HepG2 (cell line): ENCODE measurements around the gene KLHDC4. TPM values are rescaled to one million over a fixed set of nuclear protein-coding genes. Genes with fewer than 3 reads are reported as not detected.

Experiments
- CENPT ChIP-seq: sonication (generic); formaldehyde crosslinking; IDR thresholded peaks from 2 replicates; pipeline ENCODE4 v1.8.0; 2022; ENCODE audit warnings: low read depth, mild to moderate bottlenecking, moderate library complexity, missing genetic modification reagents
- ERF ChIP-seq: IDR thresholded peaks from 2 replicates; pipeline ENCODE4 v1.6.1; 2018; ENCODE audit warnings: missing biosample characterization, missing genetic modification reagents
- GPN1 ChIP-seq: sonication (generic); formaldehyde crosslinking; IDR thresholded peaks from 2 replicates; pipeline ENCODE4 v1.5.1; 2020; ENCODE audit warnings: missing genetic modification reagents, borderline replicate concordance
- JUNB ChIP-seq: sonication (generic); formaldehyde crosslinking; IDR thresholded peaks from 2 replicates; pipeline ENCODE4 v1.8.0; 2022; ENCODE audit warnings: missing genetic modification reagents, mild to moderate bottlenecking, borderline replicate concordance
- MED13 ChIP-seq: sonication (generic); formaldehyde crosslinking; IDR thresholded peaks from 2 replicates; pipeline ENCODE4 v1.5.0; 2020; ENCODE audit warnings: missing genetic modification reagents
- MYC ChIP-seq: sonication (generic); formaldehyde crosslinking; IDR thresholded peaks from 2 replicates; pipeline ENCODE4 v1.9.0; 2021; ENCODE audit warnings: missing genetic modification reagents, borderline replicate concordance
- NCOA2 ChIP-seq: sonication (generic); formaldehyde crosslinking; IDR thresholded peaks from 2 replicates; pipeline ENCODE4 v1.8.0; 2022; ENCODE audit warnings: inconsistent platforms
- NR2C2 ChIP-seq: sonication (generic); formaldehyde crosslinking; IDR thresholded peaks from 2 replicates; pipeline ENCODE4 v1.4.0; 2020; ENCODE audit warnings: missing genetic modification reagents, mild to moderate bottlenecking, moderate library complexity, borderline replicate concordance
- ONECUT2 ChIP-seq: sonication (generic); formaldehyde crosslinking; IDR thresholded peaks from 2 replicates; pipeline ENCODE4 v1.4.0; 2020; ENCODE audit warnings: missing genetic modification reagents
- POLR2AphosphoS5 ChIP-seq: IDR thresholded peaks from 2 replicates; pipeline ENCODE4 v1.6.1; 2012; ENCODE audit warnings: low read depth, low read length
- PTBP1 ChIP-seq: fragments of 200-400 bp; formaldehyde crosslinking; IDR thresholded peaks from 2 replicates; pipeline ENCODE4 v1.6.1; 2018; ENCODE audit warnings: low read length, low read depth; ENCODE audit not compliant: poor library complexity, severe bottlenecking
- SKI ChIP-seq: fragments of 450-650 bp; IDR thresholded peaks from one replicate; pipeline ENCODE4 v1.6.1; 2018; ENCODE audit warnings: mild to moderate bottlenecking; ENCODE audit not compliant: partially characterized antibody
- SRSF1 ChIP-seq: fragments of 200-400 bp; formaldehyde crosslinking; optimal IDR thresholded peaks from 2 replicates; pipeline ENCODE3; 2017; ENCODE audit warnings: mild to moderate bottlenecking, low read depth, low read length, moderate library complexity
- TBL1XR1 ChIP-seq: fragments of 150-350 bp; IDR thresholded peaks from 2 replicates; pipeline ENCODE4 v1.6.1; 2014; ENCODE audit warnings: borderline replicate concordance, low read length; ENCODE audit not compliant: partially characterized antibody
- ZIK1 ChIP-seq: sonication (generic); formaldehyde crosslinking; IDR thresholded peaks from 2 replicates; pipeline ENCODE4 v1.5.0; 2020; ENCODE audit warnings: mild to moderate bottlenecking, low read depth, missing genetic modification reagents, borderline replicate concordance
- ZNF235 ChIP-seq: sonication (generic); formaldehyde crosslinking; IDR thresholded peaks from 2 replicates; pipeline ENCODE4 v1.8.1; 2023; ENCODE audit warnings: mild to moderate bottlenecking, missing genetic modification reagents, borderline replicate concordance
- ZNF253 ChIP-seq: sonication (generic); formaldehyde crosslinking; IDR thresholded peaks from 2 replicates; pipeline ENCODE4 v1.8.0; 2022; ENCODE audit warnings: mild to moderate bottlenecking, missing genetic modification reagents, borderline replicate concordance
- ZNF558 ChIP-seq: sonication (generic); formaldehyde crosslinking; IDR thresholded peaks from 2 replicates; pipeline ENCODE4 v1.9.0; 2022; ENCODE audit warnings: mild to moderate bottlenecking, missing genetic modification reagents, borderline replicate concordance
- ZNF564 ChIP-seq: sonication (generic); formaldehyde crosslinking; IDR thresholded peaks from 2 replicates; pipeline ENCODE4 v1.8.1; 2023; ENCODE audit warnings: mild to moderate bottlenecking, missing genetic modification reagents
- ZNF761 ChIP-seq: sonication (generic); formaldehyde crosslinking; conservative IDR thresholded peaks from 2 replicates; pipeline ENCODE4 v1.4.0; 2020; ENCODE audit warnings: mild to moderate bottlenecking, missing genetic modification reagents
- ZNF776 ChIP-seq: sonication (generic); formaldehyde crosslinking; IDR thresholded peaks from 2 replicates; pipeline ENCODE4 v1.4.0; 2020; ENCODE audit warnings: mild to moderate bottlenecking, missing genetic modification reagents
- ZSCAN22 ChIP-seq: sonication (generic); formaldehyde crosslinking; IDR thresholded peaks from 2 replicates; pipeline ENCODE4 v1.4.0; 2020; ENCODE audit warnings: mild to moderate bottlenecking, missing genetic modification reagents
- polyA plus RNA-seq, 8 experiments: library from polyadenylated mRNA; depleted of rRNA in 3 of 8; stranded (reverse) in 7 of 8; unstranded in 1 of 8; fragments of >200 nt; fragmentation: Illumina TruSeq in 4 of 8; extraction: Trizol in 4 of 8; gene quantifications; 2 replicates each; pipeline versions ENCODE4 v1.2.1 to v1.2.3, GENCODE V29; 2011 to 2016; ENCODE audit warnings: low read depth in 4 of 8, missing spikeins in 1 of 8, mixed read lengths in 1 of 8; ENCODE audit not compliant: insufficient read depth in 1 of 8
- total RNA-seq, 5 experiments: library from RNA; depleted of rRNA; stranded (reverse); fragments of >200 nt; fragmentation: Illumina TruSeq; extraction: Trizol; gene quantifications; 2 replicates each; pipeline ENCODE4 v1.2.3, GENCODE V29; 2016; ENCODE audit warnings: low read depth in 1 of 5
- TF ChIP-seq, protein P1 (sequence below): sonication (generic); formaldehyde crosslinking; IDR thresholded peaks from 2 replicates; pipeline ENCODE4 v1.5.0; 2020; ENCODE audit warnings: missing genetic modification reagents, mild to moderate bottlenecking, borderline replicate concordance
- TF ChIP-seq, protein P2 (sequence below): sonication (generic); formaldehyde crosslinking; IDR thresholded peaks from 2 replicates; pipeline ENCODE4 v1.8.0; 2023; ENCODE audit warnings: mild to moderate bottlenecking, missing genetic modification reagents
- TF ChIP-seq, protein P3 (sequence below): IDR thresholded peaks from 2 replicates; pipeline ENCODE4 v1.6.1; 2016; ENCODE audit warnings: mild to moderate bottlenecking, missing biosample characterization, missing genetic modification reagents

Gene KLHDC4
- total and polyA plus RNA-seq, 2 of the 13 experiments (the other 11 are each of a cell fraction or from before 2014, with no cell fraction given), result 18.7 to 31.8 TPM

DNA sequence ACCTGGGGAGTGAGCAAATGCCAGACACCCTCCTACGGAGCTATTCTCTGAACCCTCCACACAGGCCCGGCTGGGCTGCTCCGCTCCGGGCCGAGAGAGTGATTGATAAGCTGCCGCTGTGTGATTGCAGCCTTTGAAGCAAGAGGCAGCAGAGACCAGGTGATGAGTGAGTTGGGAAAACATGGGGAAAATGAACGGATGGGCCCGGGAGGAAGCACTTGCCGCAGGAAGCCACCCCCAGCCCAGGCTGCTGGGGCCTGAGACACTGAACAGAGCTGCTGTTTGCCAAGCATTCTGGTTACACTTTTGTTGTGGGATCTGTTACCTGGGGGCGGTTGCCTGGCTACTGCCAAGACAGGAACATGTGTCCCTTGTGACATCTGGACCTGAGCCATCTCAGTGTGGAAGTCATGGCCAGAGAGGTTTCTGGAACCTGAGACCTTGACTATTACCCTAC lies 46.4 kb upstream of the KLHDC4 start (continued):
- TF ChIP-seq, protein P1, sequence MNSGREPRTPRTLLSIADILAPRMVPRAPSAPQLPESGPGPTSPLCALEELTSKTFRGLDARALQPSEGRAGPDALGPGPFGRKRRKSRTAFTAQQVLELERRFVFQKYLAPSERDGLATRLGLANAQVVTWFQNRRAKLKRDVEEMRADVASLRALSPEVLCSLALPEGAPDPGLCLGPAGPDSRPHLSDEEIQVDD (CRISPR knock-in tag), result no peak
- TF ChIP-seq ZSCAN22 (CRISPR knock-in tag), result no peak
- peak; percentile 30; the same call in 1 of the 2 replicates for TF ChIP-seq ERF
- no peak for TF ChIP-seq SKI
- no peak for TF ChIP-seq CENPT
- no peak for TF ChIP-seq POLR2AphosphoS5
- TF ChIP-seq ZNF761, result no peak
- TF ChIP-seq JUNB (CRISPR knock-in tag), result no peak
- TF ChIP-seq GPN1 (CRISPR knock-in tag), result no peak
- no peak for TF ChIP-seq TBL1XR1
- TF ChIP-seq MYC (CRISPR knock-in tag), result 0 out of 2 replicates have a peak, but pooled peaks have one; percentile 33
- no peak for TF ChIP-seq SRSF1
- TF ChIP-seq ZIK1 (CRISPR knock-in tag), result no peak
- TF ChIP-seq PTBP1, result no peak
- TF ChIP-seq, protein P2, sequence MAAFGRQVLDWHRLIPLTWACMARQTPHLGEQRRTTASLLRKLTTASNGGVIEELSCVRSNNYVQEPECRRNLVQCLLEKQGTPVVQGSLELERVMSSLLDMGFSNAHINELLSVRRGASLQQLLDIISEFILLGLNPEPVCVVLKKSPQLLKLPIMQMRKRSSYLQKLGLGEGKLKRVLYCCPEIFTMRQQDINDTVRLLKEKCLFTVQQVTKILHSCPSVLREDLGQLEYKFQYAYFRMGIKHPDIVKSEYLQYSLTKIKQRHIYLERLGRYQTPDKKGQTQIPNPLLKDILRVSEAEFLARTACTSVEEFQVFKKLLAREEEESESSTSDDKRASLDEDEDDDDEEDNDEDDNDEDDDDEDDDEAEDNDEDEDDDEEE (CRISPR knock-in tag), result no peak
- no peak for TF ChIP-seq ZNF776 (CRISPR knock-in tag)
- TF ChIP-seq, protein P3, sequence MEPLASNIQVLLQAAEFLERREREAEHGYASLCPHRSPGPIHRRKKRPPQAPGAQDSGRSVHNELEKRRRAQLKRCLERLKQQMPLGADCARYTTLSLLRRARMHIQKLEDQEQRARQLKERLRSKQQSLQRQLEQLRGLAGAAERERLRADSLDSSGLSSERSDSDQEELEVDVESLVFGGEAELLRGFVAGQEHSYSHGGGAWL (CRISPR knock-in tag), result no peak
- TF ChIP-seq ZNF558, result no peak
- no peak for TF ChIP-seq ZNF253 (CRISPR knock-in tag)
- no peak for TF ChIP-seq ZNF564
- no peak for TF ChIP-seq ONECUT2 (CRISPR knock-in tag)
- TF ChIP-seq MED13, result no peak
- 0 out of 2 replicates have a peak, but pooled peaks have one; percentile 8 for TF ChIP-seq NCOA2
- no peak for TF ChIP-seq ZNF235 (CRISPR knock-in tag)
- no peak for TF ChIP-seq NR2C2
